Tibial artery (tissue), 4 donors: ENCODE data around the gene SAMD13.

Source experiments
- DNase-seq, 2 donors: peaks; one replicate each; pipeline ENCODE4 v3.0.0-alpha.2; 2019
- H3K27ac ChIP-seq, 2 donors: fragments of 200-600 bp; sonication (generic) in 1 of 2; 1 replicate in 1 of 2; 2 replicates in 1 of 2; pipeline ENCODE4 v1.5.1; 2018 to 2019; ENCODE audit warnings: mild to moderate bottlenecking in 1 of 2
- H3K27me3 ChIP-seq, 2 donors: fragments of 200-600 bp; sonication (generic) in 1 of 2; one replicate each; pipeline versions ENCODE4 v1.5.1 to v1.6.0; 2016 to 2019
- H3K36me3 ChIP-seq, 3 donors: fragments of 200-600 bp; sonication (generic) in 2 of 3; one replicate each; pipeline ENCODE4 v1.5.1; 2016 to 2019; ENCODE audit warnings: mild to moderate bottlenecking in 2 of 3
- H3K4me1 ChIP-seq, 4 donors: fragments of 200-600 bp; sonication (generic) in 2 of 4; 1 replicate in 3 of 4; 2 replicates in 1 of 4; pipeline ENCODE4 v1.5.1; 2016 to 2019
- H3K4me3 ChIP-seq, 2 donors: fragments of 200-600 bp; sonication (generic) in 1 of 2; 1 replicate in 1 of 2; 2 replicates in 1 of 2; pipeline ENCODE4 v1.5.1; 2018 to 2019; ENCODE audit warnings: mild to moderate bottlenecking in 2 of 2
- H3K9me3 ChIP-seq, 3 donors: fragments of 200-600 bp; sonication (generic) in 1 of 3; one replicate each; pipeline ENCODE4 v1.5.1; 2016 to 2019
- CTCF ChIP-seq, 2 experiments: fragments of 200-600 bp in 1 of 2; fragments of 450-650 bp in 1 of 2; IDR thresholded peaks; one replicate each; pipeline ENCODE4 v1.5.1; 2017 to 2019; ENCODE audit warnings: antibody characterized with exemption in 2 of 2, mild to moderate bottlenecking in 1 of 2, moderate library complexity in 1 of 2
- intact Hi-C: fragments of 100-400 bp; cut with DNase I; formaldehyde crosslinking; loops from one replicate; pipeline ENCODE4 v1.15.0; 2023; ENCODE audit warnings: low total_unique reads

SAMD13 gene

DNA sequence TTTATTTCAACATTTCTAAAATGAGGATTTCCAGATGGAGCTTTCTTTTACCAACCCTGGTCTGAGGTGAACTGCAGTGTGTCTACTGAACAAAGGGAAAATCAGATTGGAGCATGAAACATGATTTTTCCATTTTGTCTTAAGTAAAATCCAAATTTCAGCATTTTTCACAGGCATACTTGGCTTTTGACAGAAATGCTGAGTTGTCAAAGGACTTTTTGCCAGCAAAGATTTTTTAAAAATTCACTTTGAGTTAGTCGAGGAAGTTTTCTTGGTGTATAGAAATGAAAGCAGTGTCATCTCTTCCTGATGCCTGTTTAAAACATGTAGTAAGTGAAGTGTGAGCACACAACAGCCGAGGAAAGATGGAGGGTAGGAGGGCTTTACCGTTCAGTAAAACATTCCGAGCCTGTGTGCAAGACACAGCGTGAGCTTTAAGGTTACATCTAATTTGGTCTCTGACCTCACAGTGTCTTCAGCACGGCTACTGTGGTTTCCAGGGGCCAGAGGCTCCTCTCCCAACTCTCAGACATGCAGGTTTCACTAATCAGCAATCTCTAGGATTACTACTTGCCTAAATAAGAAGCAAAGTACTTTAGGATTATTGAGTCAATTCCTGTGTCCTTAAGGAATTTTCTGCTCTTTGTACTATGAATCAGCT, 45.9 kb downstream of the SAMD13 start:
- Histone ChIP-seq H3K27me3 (no peaks in the 10 kb centered on the region), H3K27ac (no peak overlapping the region), H3K9me3 (no peaks in the 10 kb centered on the region), H3K36me3 (no peaks in the 10 kb centered on the region), H3K4me1 (no peaks in the 10 kb centered on the region), H3K4me3 (no peak overlapping the region)
- TF ChIP-seq CTCF (IDR thresholded peaks at IDR 0.05): no peak
- intact Hi-C loops: no loop called here
- no peak for DNase-seq

DNA sequence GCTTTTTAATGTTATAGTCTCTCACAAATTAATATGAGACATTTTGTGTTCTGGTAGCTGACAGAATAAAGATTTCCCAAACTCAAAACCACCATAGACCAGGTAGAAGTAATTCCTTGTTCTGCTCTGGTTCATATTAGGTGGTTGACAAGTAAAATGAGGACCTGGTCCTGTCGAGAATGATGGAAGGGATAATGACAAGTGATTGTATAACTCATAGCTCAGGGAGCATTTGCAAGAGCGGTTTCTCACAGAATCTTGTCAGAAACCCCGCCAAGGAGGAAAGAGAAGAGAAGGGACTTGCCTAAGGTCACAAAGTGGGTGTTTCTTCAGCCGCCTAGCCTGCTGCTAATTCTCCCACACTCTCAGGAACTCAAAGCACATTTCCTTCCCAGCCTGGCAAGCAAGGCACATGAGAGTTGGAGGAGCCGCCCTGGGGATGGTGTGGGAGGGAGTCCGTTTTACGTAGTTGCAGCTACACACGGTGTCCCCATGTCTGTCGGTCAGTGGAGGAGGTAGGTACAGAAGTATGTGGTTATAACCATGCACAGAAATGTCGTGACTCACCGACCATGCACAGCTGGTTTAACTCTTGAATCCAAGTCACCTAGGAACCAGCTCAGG, 46.5 kb downstream of the SAMD13 start:
- no peak for DNase-seq

DNA sequence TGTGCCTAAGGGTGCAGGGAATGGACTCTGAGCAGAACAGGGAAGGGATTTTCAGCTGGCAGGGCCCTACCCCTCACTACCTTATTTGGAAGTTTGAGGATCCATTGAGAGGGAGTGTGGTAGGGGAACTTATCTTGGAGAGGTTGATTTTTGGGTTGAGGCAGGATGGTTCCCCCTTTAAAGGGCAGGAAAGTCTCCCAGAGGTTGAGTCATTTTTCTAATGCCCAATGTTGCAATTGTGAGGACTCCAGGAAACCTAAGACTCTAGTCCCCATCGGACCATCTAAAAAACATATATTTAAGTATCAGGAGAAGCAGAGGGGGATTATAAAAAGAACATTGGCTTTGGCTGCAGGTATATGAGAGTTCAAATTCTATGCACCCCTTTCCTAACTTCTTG, 47.3 kb downstream of the SAMD13 start:
- Histone ChIP-seq H3K27me3 (no peaks in the 10 kb centered on the region), H3K27ac (no peak overlapping the region), H3K9me3 (no peaks in the 10 kb centered on the region), H3K4me3 (no peak overlapping the region), H3K4me1 (no peaks in the 10 kb centered on the region), H3K36me3 (no peaks in the 10 kb centered on the region)
- intact Hi-C loops: no loop called here
- DNase-seq: no peak
- TF ChIP-seq CTCF (IDR thresholded peaks at IDR 0.05): no peak

More for the DNA sequence above, 46.5 kb downstream of the SAMD13 start:
- TF ChIP-seq CTCF (IDR thresholded peaks at IDR 0.05): no peak
- Histone ChIP-seq H3K27ac (no peak overlapping the region), H3K4me3 (no peak overlapping the region), H3K36me3 (no peaks in the 10 kb centered on the region), H3K9me3 (no peaks in the 10 kb centered on the region), H3K27me3 (no peaks in the 10 kb centered on the region), H3K4me1 (no peaks in the 10 kb centered on the region)
- intact Hi-C loops: no loop called here

DNA sequence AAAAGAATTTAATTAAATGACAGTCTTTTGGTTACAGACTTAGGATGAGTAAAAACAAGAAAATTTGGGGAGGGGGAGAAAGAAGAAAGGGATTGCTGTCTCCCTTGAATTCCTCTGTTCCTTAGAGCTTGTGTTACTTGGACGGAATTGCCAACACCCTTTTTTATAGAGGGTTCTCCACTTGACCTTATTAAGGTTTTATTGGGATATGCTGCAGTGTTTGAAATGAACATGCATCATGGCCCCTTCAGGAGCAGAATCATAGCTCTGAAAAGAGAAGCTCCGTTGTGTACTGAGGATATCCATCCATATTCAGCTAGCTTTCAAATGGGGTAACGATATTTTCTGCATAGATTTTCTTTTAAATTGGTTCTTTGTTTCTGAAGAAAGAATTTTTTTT, 48.6 kb downstream of the SAMD13 start:
- H3K9me3 ChIP-seq: no peaks in the 10 kb centered on the region
- no peaks in the 10 kb centered on the region for H3K4me1 ChIP-seq
- H3K27ac ChIP-seq: no peak overlapping the region
- H3K36me3 ChIP-seq: no peaks in the 10 kb centered on the region
- no peak for TF ChIP-seq CTCF (IDR thresholded peaks at IDR 0.05)
- H3K4me3 ChIP-seq: no peak overlapping the region
- no peaks in the 10 kb centered on the region for H3K27me3 ChIP-seq
- intact Hi-C loops: no loop called here
- no peak for DNase-seq

GRCh38 chr1:84350550-84350949, 49.0 kb downstream of the SAMD13 start:
- Histone ChIP-seq H3K4me1 (no peaks in the 10 kb centered on the region), H3K9me3 (no peaks in the 10 kb centered on the region), H3K36me3 (no peaks in the 10 kb centered on the region), H3K4me3 (no peak overlapping the region), H3K27me3 (no peaks in the 10 kb centered on the region), H3K27ac (no peak overlapping the region)
- intact Hi-C loops: no loop called here
- DNase-seq: no peak
- TF ChIP-seq CTCF (IDR thresholded peaks at IDR 0.05): no peak
